ENCODE results near the gene ELP2. TPM values are rescaled to one million over a fixed set of nuclear protein-coding genes. Genes with fewer than 3 reads are reported as not detected.

Gene ELP2
- total and polyA plus RNA-seq, 12 donors = 33.7 to 69.2 (median 57.9) TPM

GRCh38 chr18:36187826-36188721, 58.4 kb downstream of the ELP2 start:
- Histone ChIP-seq H3K4me3 (peak overlapping the region; percentile 52 to 81 (median 74)), H3K27ac (peak overlapping the region in 4 of 10 donors; percentile 17 to 48 (median 38)), H3K9me3 (no peaks in the 10 kb centered on the region), H3K4me1 (peaks cover 0 to 17% (median 8%) of the 10 kb centered on the region in 9 donors), H3K36me3 (no peaks in the 10 kb centered on the region), H3K27me3 (peaks cover 0 to 13% (median 0%) of the 10 kb centered on the region in 7 donors)
- intact Hi-C loops (cut with DNase I) = loop anchor here in 3 of 10 donors (10.0 kb wide), 1 partner anchor 97 kb away; no protein-coding TSS in a partner anchor
- WGBS, 2 donors = 39 to 41% methylated on average over 43 of the region's 43 CpGs
- DNase-seq = peak in 1 of 2 donors; percentile 17
- no peak for TF ChIP-seq CTCF (IDR thresholded peaks at IDR 0.05)
- peak in 2 of 8 donors; percentile 4 to 16 for ATAC-seq

- 79 to 80% methylated on average over 3 of the region's 3 CpGs for WGBS, 2 donors
- Histone ChIP-seq H3K4me3 (no peak overlapping the region), H3K4me1 (peaks cover 0 to 17% (median 8%) of the 10 kb centered on the region in 9 donors), H3K27me3 (peaks cover 0 to 13% (median 0%) of the 10 kb centered on the region in 7 donors), H3K9me3 (no peaks in the 10 kb centered on the region), H3K36me3 (no peaks in the 10 kb centered on the region), H3K27ac (no peak overlapping the region)
- DNase-seq (no peak), ATAC-seq (no peak)
- intact Hi-C loops (cut with DNase I) = loop anchor here in 3 of 10 donors (10.0 kb wide), 1 partner anchor 96 kb away; no protein-coding TSS in a partner anchor
- TF ChIP-seq CTCF (IDR thresholded peaks at IDR 0.05) = no peak
These were observed 59.2 kb downstream of the ELP2 start for GRCh38 chr18:36188916-36189315.

GRCh38 chr18:36189486-36189885, 59.8 kb downstream of the ELP2 start:
- no peaks in the 10 kb centered on the region for H3K9me3 ChIP-seq
- 72 to 74% methylated on average over 4 of the region's 4 CpGs for WGBS, 2 donors
- H3K4me3 ChIP-seq = no peak overlapping the region

More at GRCh38 chr18:36189486-36189885, 59.8 kb downstream of the ELP2 start:
- Histone ChIP-seq H3K36me3 (no peaks in the 10 kb centered on the region), H3K4me1 (peaks cover 0 to 17% (median 8%) of the 10 kb centered on the region in 9 donors), H3K27ac (no peak overlapping the region), H3K27me3 (peaks cover 0 to 13% (median 0%) of the 10 kb centered on the region in 7 donors)
- no peak for TF ChIP-seq CTCF (IDR thresholded peaks at IDR 0.05)
- intact Hi-C loops (cut with DNase I) = loop anchor here in 3 of 10 donors (10.0 kb wide), 1 partner anchor 95 kb away; no protein-coding TSS in a partner anchor
- no peak for DNase-seq
- ATAC-seq = no peak

Measured in heart right ventricle (tissue), 16 donors.